Ishikawa (cell line): ENCODE results near the gene CIZ1.

Source experiments
- CREB1 ChIP-seq: IDR thresholded peaks from 2 replicates; pipeline ENCODE4 v1.6.1; 2012; ENCODE audit warnings: low read depth
- ZBTB7A ChIP-seq: IDR thresholded peaks from 2 replicates; pipeline ENCODE4 v1.6.1; 2012; ENCODE audit warnings: low read depth

- TF ChIP-seq CREB1 (no peak), ZBTB7A (no peak)
Observed at GRCh38 chr9:128148509-128149000, 42.8 kb downstream of the CIZ1 start.
